AG04450 (cell line): ENCODE results near the gene ITPR3. TPM values are rescaled to one million over a fixed set of nuclear protein-coding genes. Genes with fewer than 3 reads are reported as not detected.
A peak's percentile ranks its signal among the peaks of the same experiment; 100 is the strongest.

ENCODE experiments used
- CTCF ChIA-PET: fragments of 300-600, 350-600 bp; formaldehyde crosslinking; extraction: SDS; loops from one replicate; lab custom pipeline; 2022; ENCODE audit warnings: antibody characterized with exemption, inconsistent platforms; lab: Charles Lee
- POLR2A ChIA-PET: fragments of 350-600 bp; formaldehyde crosslinking; extraction: SDS; loops from one replicate; lab custom pipeline; 2021; ENCODE audit warnings: antibody characterized with exemption, inconsistent platforms; lab: Yijun Ruan, JAX
- DNase-seq: peaks from one replicate; pipeline ENCODE4 v3.0.0-alpha.2; 2011; ENCODE audit warnings: low read depth, low spot score
- H3K27ac ChIP-seq: one replicate; pipeline ENCODE4 v1.5.1; 2012; ENCODE audit warnings: low read depth, low read length, control low read depth
- H3K27me3 ChIP-seq: one replicate; pipeline ENCODE4 v1.6.0; 2012; ENCODE audit warnings: low read length; ENCODE audit not compliant: control insufficient read depth, insufficient read depth
- H3K4me3 ChIP-seq: 2 replicates; pipeline ENCODE4 v1.5.1; 2011; ENCODE audit warnings: mild to moderate bottlenecking, low read depth, low read length, control low read depth
- H3K9me3 ChIP-seq: 2 replicates; pipeline ENCODE4 v1.5.1; 2012; ENCODE audit warnings: low read length; ENCODE audit not compliant: control insufficient read depth, insufficient read depth
- CTCF ChIP-seq: IDR thresholded peaks from 2 replicates; pipeline ENCODE4 v1.5.1; 2011; ENCODE audit warnings: low read depth, low read length, control low read depth, inconsistent platforms
- polyA plus RNA-seq: library from polyadenylated mRNA; depleted of rRNA; stranded (reverse); fragments of >200 nt; gene quantifications from 2 replicates; pipeline ENCODE4 v1.2.3, GENCODE V29; 2011

Gene ITPR3
- polyA plus RNA-seq, 1 experiment: 4.4 TPM

- no peak for TF ChIP-seq CTCF
- ChIA-PET POLR2A (no interaction called here), CTCF (interaction anchor here (0.8 to 1.0 kb wide), 2 partner anchors 122 to 320 kb away, joined by 3 read pairs; no protein-coding TSS in a partner anchor)
- Histone ChIP-seq H3K9me3 (no peaks in the 10 kb centered on the region), H3K4me3 (no peak overlapping the region), H3K27ac (no peak overlapping the region), H3K27me3 (no peaks in the 10 kb centered on the region)
- DNase-seq: no peak
Measured at GRCh38 chr6:33707771-33708170, 86.6 kb downstream of the ITPR3 start.

- ChIA-PET POLR2A (no interaction called here), CTCF (interaction anchor here (0.7 to 3.7 kb wide), 6 partner anchors 9 to 319 kb away, joined by 3 to 26 read pairs (median 3); no protein-coding TSS in a partner anchor)
- no peak for DNase-seq
- Histone ChIP-seq H3K27ac (no peak overlapping the region), H3K4me3 (no peak overlapping the region), H3K27me3 (peaks cover 2% of the 10 kb centered on the region), H3K9me3 (no peaks in the 10 kb centered on the region)
- TF ChIP-seq CTCF: no peak
Measured at GRCh38 chr6:33708516-33709204, 87.5 kb downstream of the ITPR3 start.

DNA sequence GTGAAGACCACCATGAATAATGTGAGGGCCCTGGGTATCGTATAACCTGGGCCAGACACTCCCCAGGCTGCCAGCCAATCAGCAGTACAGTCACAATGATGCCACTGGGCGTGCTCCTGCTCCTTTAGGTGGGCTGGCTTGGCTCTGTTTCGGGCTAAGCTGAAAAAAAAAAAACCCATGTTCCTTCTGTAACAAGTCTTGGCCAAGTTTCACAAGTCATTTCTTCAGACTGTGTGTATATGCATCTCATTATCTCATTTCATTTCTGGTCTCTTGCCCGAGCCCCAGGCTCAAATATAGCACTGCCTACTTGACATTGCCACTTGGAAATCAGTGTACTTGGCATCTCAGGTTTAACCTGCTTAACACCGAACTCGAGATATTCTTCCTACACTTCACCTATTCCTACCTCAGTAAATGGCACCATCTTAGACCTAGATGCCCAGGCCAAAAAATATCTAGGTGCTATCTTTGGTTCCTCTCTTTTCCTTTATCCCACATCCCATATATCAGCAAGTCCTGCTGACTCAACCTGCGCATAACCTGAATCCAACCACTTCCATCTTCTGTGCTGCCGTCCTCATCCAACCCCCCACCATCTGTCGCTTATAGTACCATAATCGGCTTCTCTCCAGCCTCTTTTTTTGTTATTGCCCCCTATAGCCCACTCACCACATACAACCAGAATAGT, 88.6 kb downstream of the ITPR3 start:
- no peak for TF ChIP-seq CTCF
- CTCF ChIA-PET: interaction anchor here (1.1 to 3.7 kb wide), 6 partner anchors 10 to 120 kb away, joined by 3 to 31 read pairs (median 18); no protein-coding TSS in a partner anchor
- POLR2A ChIA-PET: no interaction called here
- no peak overlapping the region for H3K4me3 ChIP-seq
- H3K9me3 ChIP-seq: no peaks in the 10 kb centered on the region
- DNase-seq: no peak
- H3K27me3 ChIP-seq: peaks cover 6% of the 10 kb centered on the region
- no peak overlapping the region for H3K27ac ChIP-seq

DNA sequence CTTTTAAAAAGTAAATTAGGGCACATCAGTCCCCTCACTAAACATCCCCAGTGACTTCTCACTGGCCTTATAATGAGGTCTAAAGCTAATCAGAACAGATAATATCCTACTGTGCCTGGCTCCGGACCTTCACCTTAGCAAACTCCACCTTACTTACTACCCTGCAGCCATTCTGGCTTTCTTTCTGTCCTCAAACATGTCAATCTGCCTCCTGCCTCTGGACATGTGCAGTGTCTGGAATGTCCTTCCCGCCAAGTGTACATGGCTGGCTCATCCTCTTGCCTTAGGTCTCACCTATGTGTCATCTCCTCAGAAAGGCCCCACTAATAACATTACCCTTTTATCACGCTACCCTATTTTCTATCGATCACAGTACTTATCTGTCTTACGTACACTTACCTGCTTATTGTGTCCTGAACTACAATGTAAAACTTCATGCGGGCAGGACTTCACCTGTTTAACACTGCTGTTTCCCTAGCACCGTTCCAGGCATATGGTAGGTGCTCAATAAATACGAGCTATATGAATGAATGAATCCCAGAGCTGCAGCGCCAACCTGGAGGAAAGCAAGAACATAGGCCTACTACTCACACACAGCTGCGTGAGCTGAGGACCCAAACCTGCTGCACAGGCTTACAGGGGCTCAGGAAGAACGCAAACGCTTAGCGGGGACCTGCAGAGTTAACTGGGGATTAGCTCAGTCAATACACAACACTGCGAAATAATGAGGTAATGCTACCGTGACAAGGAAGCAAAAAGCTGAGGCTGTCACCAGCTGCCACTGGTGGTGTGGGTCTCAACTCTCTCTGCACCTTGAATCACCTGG, 89.4 kb downstream of the ITPR3 start:
- TF ChIP-seq CTCF: no peak
- CTCF ChIA-PET: interaction anchor here (0.6 to 3.7 kb wide), 31 partner anchors 9 to 705 kb away, joined by 3 to 51 read pairs (median 7); partner anchors contain the start of gene BAK1
- POLR2A ChIA-PET: interaction anchor here (0.5 to 1.7 kb wide), 6 partner anchors 10 to 336 kb away, joined by 3 to 12 read pairs (median 4); partner anchors contain the start of genes BAK1 and ITPR3
- H3K9me3 ChIP-seq: no peaks in the 10 kb centered on the region
- no peak for DNase-seq
- H3K27ac ChIP-seq: no peak overlapping the region
- H3K4me3 ChIP-seq: peak overlapping the region; percentile 95
- peaks cover 6% of the 10 kb centered on the region for H3K27me3 ChIP-seq
